Mononuclear cell (primary cell): ENCODE measurements around the gene AAMDC. TPM values are rescaled to one million over a fixed set of nuclear protein-coding genes. Genes with fewer than 3 reads are reported as not detected.
A peak's percentile ranks its signal among the peaks of the same experiment; 100 is the strongest.

Experiments
- H3K27me3 ChIP-seq: 2 replicates; pipeline ENCODE4 v1.6.0; 2011; ENCODE audit warnings: low read length, control low read depth; ENCODE audit not compliant: insufficient read depth
- H3K4me1 ChIP-seq: 2 replicates; pipeline ENCODE4 v1.5.1; 2011; ENCODE audit warnings: mild to moderate bottlenecking, low read length, control low read depth; ENCODE audit not compliant: insufficient read depth
- H3K4me3 ChIP-seq: 2 replicates; pipeline ENCODE4 v1.5.1; 2011; ENCODE audit warnings: mild to moderate bottlenecking, low read length, moderate library complexity
- H3K9me3 ChIP-seq: 2 replicates; pipeline ENCODE4 v1.5.1; 2011; ENCODE audit warnings: low read depth, mild to moderate bottlenecking, control low read depth, low read length
- total RNA-seq: library from RNA; depleted of rRNA; stranded (reverse); fragments of >200 nt; gene quantifications from one replicate; pipeline ENCODE4 v1.2.3, GENCODE V29; 2012

The AAMDC gene
- total RNA-seq = 2.8 TPM

GRCh38 chr11:77820565-77821348 lies at the start of gene AAMDC, which contains the start of gene RSF1:
Gene AAMDC, plus strand, starts transcription at chr11:77821144. Its CDS starts 21,353 bp downstream, at chr11:77842497.
Gene RSF1, minus strand, starts transcription at chr11:77820722. Its CDS starts 8 bp downstream, at chr11:77820714.
- Histone ChIP-seq H3K9me3 (no peaks in the 10 kb centered on the region), H3K4me3 (peak within 1 kb of the TSS; percentile 96), H3K4me1 (peaks cover 24% of the 10 kb centered on the region), H3K27me3 (no peaks in the 10 kb centered on the region)

- no peak overlapping the region for H3K4me3 ChIP-seq
- no peaks in the 10 kb centered on the region for H3K27me3 ChIP-seq
- no peaks in the 10 kb centered on the region for H3K9me3 ChIP-seq
- peaks cover 23% of the 10 kb centered on the region for H3K4me1 ChIP-seq
Observed at GRCh38 chr11:77775936-77776335, 45.0 kb upstream of the AAMDC start.

GRCh38 chr11:77776455-77776854 lies 44.5 kb upstream of the AAMDC start:
- Histone ChIP-seq H3K4me3 (no peak overlapping the region), H3K27me3 (no peaks in the 10 kb centered on the region), H3K9me3 (no peaks in the 10 kb centered on the region), H3K4me1 (peaks cover 18% of the 10 kb centered on the region)

GRCh38 chr11:77778118-77778517 lies 42.8 kb upstream of the AAMDC start:
- Histone ChIP-seq H3K4me3 (no peak overlapping the region), H3K27me3 (no peaks in the 10 kb centered on the region), H3K4me1 (peaks cover 15% of the 10 kb centered on the region), H3K9me3 (no peaks in the 10 kb centered on the region)

- Histone ChIP-seq H3K4me3 (no peak overlapping the region), H3K27me3 (no peaks in the 10 kb centered on the region), H3K9me3 (no peaks in the 10 kb centered on the region), H3K4me1 (peaks cover 19% of the 10 kb centered on the region)
Observed at GRCh38 chr11:77778549-77778948, 42.4 kb upstream of the AAMDC start.

- Histone ChIP-seq H3K27me3 (no peaks in the 10 kb centered on the region), H3K4me1 (peaks cover 20% of the 10 kb centered on the region), H3K9me3 (no peaks in the 10 kb centered on the region), H3K4me3 (no peak overlapping the region)
Observed at GRCh38 chr11:77779935-77780334, 41.0 kb upstream of the AAMDC start.

GRCh38 chr11:77783025-77783424 lies 37.9 kb upstream of the AAMDC start:
- Histone ChIP-seq H3K9me3 (no peaks in the 10 kb centered on the region), H3K4me3 (no peak overlapping the region), H3K4me1 (peaks cover 21% of the 10 kb centered on the region), H3K27me3 (no peaks in the 10 kb centered on the region)

GRCh38 chr11:77784572-77784971 lies 36.4 kb upstream of the AAMDC start:
- no peaks in the 10 kb centered on the region for H3K27me3 ChIP-seq
- H3K9me3 ChIP-seq = no peaks in the 10 kb centered on the region
- no peak overlapping the region for H3K4me3 ChIP-seq
- H3K4me1 ChIP-seq = peaks cover 13% of the 10 kb centered on the region

GRCh38 chr11:77789061-77789730 lies 31.7 kb upstream of the AAMDC start:
- Histone ChIP-seq H3K9me3 (no peaks in the 10 kb centered on the region), H3K27me3 (no peaks in the 10 kb centered on the region), H3K4me3 (no peak overlapping the region), H3K4me1 (peaks cover 13% of the 10 kb centered on the region)

- no peaks in the 10 kb centered on the region for H3K27me3 ChIP-seq
- no peak overlapping the region for H3K4me3 ChIP-seq
- H3K9me3 ChIP-seq = no peaks in the 10 kb centered on the region
- peaks cover 14% of the 10 kb centered on the region for H3K4me1 ChIP-seq
Observed at GRCh38 chr11:77789731-77790476, 31.0 kb upstream of the AAMDC start.

GRCh38 chr11:77791301-77791700 lies 29.6 kb upstream of the AAMDC start:
- Histone ChIP-seq H3K4me3 (no peak overlapping the region), H3K27me3 (no peaks in the 10 kb centered on the region), H3K9me3 (no peaks in the 10 kb centered on the region), H3K4me1 (peaks cover 14% of the 10 kb centered on the region)

GRCh38 chr11:77793972-77794371 lies 27.0 kb upstream of the AAMDC start:
- peaks cover 6% of the 10 kb centered on the region for H3K4me1 ChIP-seq
- H3K4me3 ChIP-seq = no peak overlapping the region
- no peaks in the 10 kb centered on the region for H3K27me3 ChIP-seq
- H3K9me3 ChIP-seq = no peaks in the 10 kb centered on the region

GRCh38 chr11:77799338-77799737 lies 21.6 kb upstream of the AAMDC start:
- Histone ChIP-seq H3K27me3 (no peaks in the 10 kb centered on the region), H3K4me3 (no peak overlapping the region), H3K9me3 (no peaks in the 10 kb centered on the region), H3K4me1 (peaks cover 21% of the 10 kb centered on the region)

- no peaks in the 10 kb centered on the region for H3K27me3 ChIP-seq
- H3K9me3 ChIP-seq = no peaks in the 10 kb centered on the region
- H3K4me3 ChIP-seq = no peak overlapping the region
- H3K4me1 ChIP-seq = peaks cover 21% of the 10 kb centered on the region
Observed at GRCh38 chr11:77800449-77800848, 20.5 kb upstream of the AAMDC start.

GRCh38 chr11:77801477-77801876 lies 19.5 kb upstream of the AAMDC start:
- no peaks in the 10 kb centered on the region for H3K27me3 ChIP-seq
- H3K4me1 ChIP-seq = peaks cover 23% of the 10 kb centered on the region
- no peaks in the 10 kb centered on the region for H3K9me3 ChIP-seq
- H3K4me3 ChIP-seq = no peak overlapping the region
